Measurements from ENCODE around the gene MAGOH. TPM values are rescaled to one million over a fixed set of nuclear protein-coding genes. Genes with fewer than 3 reads are reported as not detected.

Gene MAGOH
- total RNA-seq, 1 experiment from 2014 or later: 77.0 TPM

- POLR2A ChIA-PET: interaction anchor here (0.5 kb wide), 1 partner anchor 792 kb away, joined by 3 read pairs; the partner anchor contains the start of gene ORC1
- CTCF ChIA-PET: interaction anchor here (1.0 kb wide), 1 partner anchor 10 kb away, joined by 4 read pairs; no protein-coding TSS in a partner anchor
- no peak for TF ChIP-seq CTCF (IDR thresholded peaks at IDR 0.05; ENCODE audit: insufficient read depth in 1 of 2, low read depth in 1 of 2, low read length in 1 of 2, severe bottlenecking in 1 of 2, unreplicated experiment in 1 of 2)
- DNase-seq: no peak
- Mint-ChIP-seq H3K27ac (ENCODE audit: unreplicated experiment) (peak overlapping the region; percentile 98), H3K36me3 (ENCODE audit: insufficient read depth, unreplicated experiment) (no peaks in the 10 kb centered on the region), H3K4me3 (ENCODE audit: unreplicated experiment) (peak overlapping the region; percentile 99), H3K9me3 (ENCODE audit: unreplicated experiment) (no peaks in the 10 kb centered on the region), H3K27me3 (ENCODE audit: insufficient read depth, unreplicated experiment) (no peaks in the 10 kb centered on the region), H3K4me1 (ENCODE audit: low read depth, unreplicated experiment) (peaks cover 21% of the 10 kb centered on the region)
- BruUV-seq (replicated peaks): no TSS peak
- no peaks in the 10 kb centered on the region for H3K9me3 ChIP-seq
- intact Hi-C loops (cut with micrococcal nuclease; ENCODE audit: unreplicated experiment): loop anchor here (1.0 to 2.0 kb wide), 2 partner anchors 13 to 42 kb away; partner anchors contain the start of gene MAGOH
- peak overlapping the region; percentile 83 for H3K4me3 ChIP-seq (ENCODE audit: low read depth, low read length)
- H3K27me3 ChIP-seq (replicated peaks; ENCODE audit: control insufficient read depth, insufficient read depth, low read length): no peaks in the 10 kb centered on the region
- H3K4me1 ChIP-seq: 0 out of 2 replicates have a peak, but pooled peaks cover 3% of the 10 kb centered on the region
- no peaks in the 10 kb centered on the region for H3K36me3 ChIP-seq (ENCODE audit: control insufficient read depth, insufficient read depth, low read length)
Observed at GRCh38 chr1:53196017-53196484, 42.3 kb downstream of the MAGOH start.

- Mint-ChIP-seq H3K9me3 (ENCODE audit: unreplicated experiment) (no peaks in the 10 kb centered on the region), H3K4me1 (ENCODE audit: low read depth, unreplicated experiment) (peaks cover 21% of the 10 kb centered on the region), H3K4me3 (ENCODE audit: unreplicated experiment) (peak overlapping the region; percentile 99), H3K36me3 (ENCODE audit: insufficient read depth, unreplicated experiment) (no peaks in the 10 kb centered on the region), H3K27me3 (ENCODE audit: insufficient read depth, unreplicated experiment) (no peaks in the 10 kb centered on the region), H3K27ac (ENCODE audit: unreplicated experiment) (no peak overlapping the region)
- TF ChIP-seq CTCF (IDR thresholded peaks at IDR 0.05; ENCODE audit: insufficient read depth in 1 of 2, low read depth in 1 of 2, low read length in 1 of 2, severe bottlenecking in 1 of 2, unreplicated experiment in 1 of 2): no peak
- ChIA-PET CTCF (interaction anchor here (1.0 kb wide), 1 partner anchor 9 kb away, joined by 4 read pairs; no protein-coding TSS in a partner anchor), POLR2A (no interaction called here)
- Histone ChIP-seq H3K4me3 (ENCODE audit: low read depth, low read length) (no peak overlapping the region), H3K9me3 (no peaks in the 10 kb centered on the region), H3K36me3 (ENCODE audit: control insufficient read depth, insufficient read depth, low read length) (no peaks in the 10 kb centered on the region), H3K27me3 (replicated peaks; ENCODE audit: control insufficient read depth, insufficient read depth, low read length) (no peaks in the 10 kb centered on the region), H3K4me1 (0 out of 2 replicates have a peak, but pooled peaks cover 3% of the 10 kb centered on the region)
- DNase-seq: no peak
- BruUV-seq (replicated peaks): no TSS peak
- intact Hi-C loops (cut with micrococcal nuclease; ENCODE audit: unreplicated experiment): loop anchor here (1.0 to 2.0 kb wide), 2 partner anchors 13 to 43 kb away; partner anchors contain the start of gene MAGOH
Observed at GRCh38 chr1:53195246-53196016, 42.9 kb downstream of the MAGOH start.

DNA sequence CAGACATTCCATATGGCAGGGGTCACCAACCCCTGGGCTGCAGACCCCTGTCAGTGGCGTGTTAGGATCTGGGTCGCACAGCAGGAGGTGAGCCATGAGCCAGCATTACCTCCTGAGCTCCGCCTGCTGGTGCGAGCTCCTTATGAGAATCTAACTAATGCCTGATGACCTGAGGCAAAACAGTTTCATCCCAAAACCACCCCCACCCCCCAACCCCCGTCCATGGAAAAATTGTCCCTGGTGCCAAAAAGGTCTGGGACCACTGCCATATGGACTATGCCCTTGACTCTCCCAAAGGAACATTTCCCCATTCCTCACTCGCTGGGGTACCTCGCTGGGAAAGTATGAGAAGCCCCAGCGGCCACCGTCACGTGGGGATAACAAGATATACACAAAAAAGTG is 48.1 kb downstream of the MAGOH start:
- Mint-ChIP-seq H3K27me3 (ENCODE audit: insufficient read depth, unreplicated experiment) (no peaks in the 10 kb centered on the region), H3K9me3 (ENCODE audit: unreplicated experiment) (no peaks in the 10 kb centered on the region), H3K4me3 (ENCODE audit: unreplicated experiment) (no peak overlapping the region), H3K27ac (ENCODE audit: unreplicated experiment) (no peak overlapping the region), H3K4me1 (ENCODE audit: low read depth, unreplicated experiment) (peaks cover 7% of the 10 kb centered on the region), H3K36me3 (ENCODE audit: insufficient read depth, unreplicated experiment) (no peaks in the 10 kb centered on the region)
- Histone ChIP-seq H3K36me3 (ENCODE audit: control insufficient read depth, insufficient read depth, low read length) (no peaks in the 10 kb centered on the region), H3K4me1 (peaks cover 3% of the 10 kb centered on the region; the same call in 1 of the 2 replicates), H3K27me3 (replicated peaks; ENCODE audit: control insufficient read depth, insufficient read depth, low read length) (no peaks in the 10 kb centered on the region), H3K4me3 (ENCODE audit: low read depth, low read length) (no peak overlapping the region), H3K9me3 (no peaks in the 10 kb centered on the region)
- ChIA-PET CTCF (interaction anchor here (0.5 kb wide), 1 partner anchor 499 kb away, joined by 5 read pairs; no protein-coding TSS in a partner anchor), POLR2A (no interaction called here)
- intact Hi-C loops (cut with micrococcal nuclease; ENCODE audit: unreplicated experiment): no loop called here
- DNase-seq: no peak
- no TSS peak for BruUV-seq (replicated peaks)
- TF ChIP-seq CTCF (IDR thresholded peaks at IDR 0.05; ENCODE audit: insufficient read depth in 1 of 2, low read depth in 1 of 2, low read length in 1 of 2, severe bottlenecking in 1 of 2, unreplicated experiment in 1 of 2): no peak
